GM12878 (cell line): ENCODE measurements around the gene CBX2.
"Not testable (repeated sequence)": the region's sequence is repeated elsewhere in the genome, so short reads cannot be mapped to it uniquely, and the experiment has no call there.

ENCODE experiments used
- CEBPB ChIP-seq, 2 experiments: fragments of 150-350 bp in 1 of 2; IDR thresholded peaks; 2 replicates each; pipeline ENCODE4 v1.6.1; 2012 to 2014; ENCODE audit warnings: low read depth in 2 of 2, low read length in 2 of 2, borderline replicate concordance in 1 of 2, inconsistent platforms in 1 of 2
- CTCF ChIP-seq, 3 experiments: IDR thresholded peaks in 2 of 3; conservative IDR thresholded peaks in 1 of 3; 2 replicates each; pipeline ENCODE4 v1.5.1; 2011; ENCODE audit warnings: low read depth in 3 of 3, low read length in 3 of 3, mild to moderate bottlenecking in 3 of 3, control low read depth in 2 of 3, moderate library complexity in 2 of 3, inconsistent platforms in 1 of 3, mixed read lengths in 1 of 3; ENCODE audit not compliant: control insufficient read depth in 2 of 3, insufficient read depth in 1 of 3; ENCODE audit errors: extremely low read depth in 1 of 3
- EZH2 ChIP-seq: IDR thresholded peaks from 2 replicates; pipeline ENCODE4 v1.6.1; 2012; ENCODE audit warnings: low read depth, mild to moderate bottlenecking, control low read depth, inconsistent platforms, low read length, borderline replicate concordance; ENCODE audit not compliant: control insufficient read depth
- FOS ChIP-seq: IDR thresholded peaks from 3 replicates; pipeline ENCODE4 v1.6.1; 2011; ENCODE audit warnings: borderline replicate concordance; ENCODE audit not compliant: insufficient read length; ENCODE audit errors: extremely low read depth
- IRF3 ChIP-seq: fragments of 450-650 bp; IDR thresholded peaks from 2 replicates; pipeline ENCODE4 v1.6.1; 2014; ENCODE audit warnings: mild to moderate bottlenecking
- KAT2A ChIP-seq: conservative IDR thresholded peaks from 2 replicates; pipeline ENCODE4 v1.6.1; 2011; ENCODE audit warnings: low read depth, low read length; ENCODE audit not compliant: control insufficient read depth
- NBN ChIP-seq: fragments of 450-650 bp; IDR thresholded peaks from 2 replicates; pipeline ENCODE4 v1.6.1; 2016
- POLR2A ChIP-seq: IDR thresholded peaks from 2 replicates; pipeline ENCODE4 v1.6.1; 2011; ENCODE audit warnings: low read depth, mild to moderate bottlenecking, low read length
- SMC3 ChIP-seq: IDR thresholded peaks from 2 replicates; pipeline ENCODE4 v1.6.1; 2011; ENCODE audit warnings: low read length, improper control_type of control experiment, borderline replicate concordance
- TCF12 ChIP-seq: IDR thresholded peaks from 2 replicates; pipeline ENCODE4 v1.6.1; 2011; ENCODE audit warnings: low read depth, mild to moderate bottlenecking, low read length
- TF ChIP-seq, protein P1 (sequence below): IDR thresholded peaks from 2 replicates; pipeline ENCODE4 v1.6.1; 2012; ENCODE audit warnings: mild to moderate bottlenecking, low read depth, low read length
- TF ChIP-seq, protein P2 (sequence below): IDR thresholded peaks from 2 replicates; pipeline ENCODE4 v1.6.1; 2012; ENCODE audit warnings: low read length, inconsistent platforms

GRCh38 chr17:79754903-79755302, 23.0 kb upstream of the CBX2 start:
- not testable (repeated sequence) for TF ChIP-seq SMC3; CTCF (IDR thresholded peaks at IDR 0.05 in 2 of 3, conservative IDR thresholded peaks at IDR 0.05 in 1 of 3; ENCODE audit: control insufficient read depth in 2 of 3, extremely low read depth in 1 of 3, insufficient read depth in 1 of 3, low read depth in 3 of 3, low read length in 3 of 3); IRF3; TCF12; POLR2A; CEBPB (IDR thresholded peaks at IDR 0.05; ENCODE audit: borderline replicate concordance in 1 of 2, low read depth in 2 of 2, low read length in 2 of 2); FOS; KAT2A; NBN; EZH2
- TF ChIP-seq, protein P1, sequence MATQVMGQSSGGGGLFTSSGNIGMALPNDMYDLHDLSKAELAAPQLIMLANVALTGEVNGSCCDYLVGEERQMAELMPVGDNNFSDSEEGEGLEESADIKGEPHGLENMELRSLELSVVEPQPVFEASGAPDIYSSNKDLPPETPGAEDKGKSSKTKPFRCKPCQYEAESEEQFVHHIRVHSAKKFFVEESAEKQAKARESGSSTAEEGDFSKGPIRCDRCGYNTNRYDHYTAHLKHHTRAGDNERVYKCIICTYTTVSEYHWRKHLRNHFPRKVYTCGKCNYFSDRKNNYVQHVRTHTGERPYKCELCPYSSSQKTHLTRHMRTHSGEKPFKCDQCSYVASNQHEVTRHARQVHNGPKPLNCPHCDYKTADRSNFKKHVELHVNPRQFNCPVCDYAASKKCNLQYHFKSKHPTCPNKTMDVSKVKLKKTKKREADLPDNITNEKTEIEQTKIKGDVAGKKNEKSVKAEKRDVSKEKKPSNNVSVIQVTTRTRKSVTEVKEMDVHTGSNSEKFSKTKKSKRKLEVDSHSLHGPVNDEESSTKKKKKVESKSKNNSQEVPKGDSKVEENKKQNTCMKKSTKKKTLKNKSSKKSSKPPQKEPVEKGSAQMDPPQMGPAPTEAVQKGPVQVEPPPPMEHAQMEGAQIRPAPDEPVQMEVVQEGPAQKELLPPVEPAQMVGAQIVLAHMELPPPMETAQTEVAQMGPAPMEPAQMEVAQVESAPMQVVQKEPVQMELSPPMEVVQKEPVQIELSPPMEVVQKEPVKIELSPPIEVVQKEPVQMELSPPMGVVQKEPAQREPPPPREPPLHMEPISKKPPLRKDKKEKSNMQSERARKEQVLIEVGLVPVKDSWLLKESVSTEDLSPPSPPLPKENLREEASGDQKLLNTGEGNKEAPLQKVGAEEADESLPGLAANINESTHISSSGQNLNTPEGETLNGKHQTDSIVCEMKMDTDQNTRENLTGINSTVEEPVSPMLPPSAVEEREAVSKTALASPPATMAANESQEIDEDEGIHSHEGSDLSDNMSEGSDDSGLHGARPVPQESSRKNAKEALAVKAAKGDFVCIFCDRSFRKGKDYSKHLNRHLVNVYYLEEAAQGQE: not testable (repeated sequence)
- TF ChIP-seq, protein P2, sequence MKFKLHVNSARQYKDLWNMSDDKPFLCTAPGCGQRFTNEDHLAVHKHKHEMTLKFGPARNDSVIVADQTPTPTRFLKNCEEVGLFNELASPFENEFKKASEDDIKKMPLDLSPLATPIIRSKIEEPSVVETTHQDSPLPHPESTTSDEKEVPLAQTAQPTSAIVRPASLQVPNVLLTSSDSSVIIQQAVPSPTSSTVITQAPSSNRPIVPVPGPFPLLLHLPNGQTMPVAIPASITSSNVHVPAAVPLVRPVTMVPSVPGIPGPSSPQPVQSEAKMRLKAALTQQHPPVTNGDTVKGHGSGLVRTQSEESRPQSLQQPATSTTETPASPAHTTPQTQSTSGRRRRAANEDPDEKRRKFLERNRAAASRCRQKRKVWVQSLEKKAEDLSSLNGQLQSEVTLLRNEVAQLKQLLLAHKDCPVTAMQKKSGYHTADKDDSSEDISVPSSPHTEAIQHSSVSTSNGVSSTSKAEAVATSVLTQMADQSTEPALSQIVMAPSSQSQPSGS: not testable (repeated sequence)
